Measurements from ENCODE around the gene TMIGD1.

- TF ChIP-seq ZFP3 (CRISPR knock-in tag; IDR thresholded peaks at IDR 0.05) (no peak), SNAI2 (CRISPR knock-in tag; IDR thresholded peaks at IDR 0.05) (no peak), ISL1 (CRISPR knock-in tag; IDR thresholded peaks at IDR 0.05) (no peak), ZNF8 (CRISPR knock-in tag; IDR thresholded peaks at IDR 0.05) (no peak), ZNF565 (CRISPR knock-in tag; conservative IDR thresholded peaks at IDR 0.05; ENCODE audit: low read depth) (no peak), BACH2 (CRISPR knock-in tag; IDR thresholded peaks at IDR 0.05; ENCODE audit: borderline replicate concordance) (no peak), GLIS3 (CRISPR knock-in tag; IDR thresholded peaks at IDR 0.05) (no peak), RARB (CRISPR knock-in tag; IDR thresholded peaks at IDR 0.05) (no peak), PPARA (CRISPR knock-in tag; IDR thresholded peaks at IDR 0.05; ENCODE audit: borderline replicate concordance) (no peak), TOX (CRISPR knock-in tag; IDR thresholded peaks at IDR 0.05; ENCODE audit: borderline replicate concordance) (no peak), TSHZ2 (CRISPR knock-in tag; IDR thresholded peaks at IDR 0.05) (no peak), OSR1 (CRISPR knock-in tag; IDR thresholded peaks at IDR 0.05) (no peak), ESRRG (CRISPR knock-in tag; IDR thresholded peaks at IDR 0.05) (no peak)
- TF ChIP-seq, protein P1, sequence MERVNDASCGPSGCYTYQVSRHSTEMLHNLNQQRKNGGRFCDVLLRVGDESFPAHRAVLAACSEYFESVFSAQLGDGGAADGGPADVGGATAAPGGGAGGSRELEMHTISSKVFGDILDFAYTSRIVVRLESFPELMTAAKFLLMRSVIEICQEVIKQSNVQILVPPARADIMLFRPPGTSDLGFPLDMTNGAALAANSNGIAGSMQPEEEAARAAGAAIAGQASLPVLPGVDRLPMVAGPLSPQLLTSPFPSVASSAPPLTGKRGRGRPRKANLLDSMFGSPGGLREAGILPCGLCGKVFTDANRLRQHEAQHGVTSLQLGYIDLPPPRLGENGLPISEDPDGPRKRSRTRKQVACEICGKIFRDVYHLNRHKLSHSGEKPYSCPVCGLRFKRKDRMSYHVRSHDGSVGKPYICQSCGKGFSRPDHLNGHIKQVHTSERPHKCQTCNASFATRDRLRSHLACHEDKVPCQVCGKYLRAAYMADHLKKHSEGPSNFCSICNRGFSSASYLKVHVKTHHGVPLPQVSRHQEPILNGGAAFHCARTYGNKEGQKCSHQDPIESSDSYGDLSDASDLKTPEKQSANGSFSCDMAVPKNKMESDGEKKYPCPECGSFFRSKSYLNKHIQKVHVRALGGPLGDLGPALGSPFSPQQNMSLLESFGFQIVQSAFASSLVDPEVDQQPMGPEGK (CRISPR knock-in tag; IDR thresholded peaks at IDR 0.05; ENCODE audit: borderline replicate concordance), result no peak
These were observed 47.4 kb upstream of the TMIGD1 start for GRCh38 chr17:30381340-30381659.
